HG03565 (cell line): Measurements from ENCODE around the gene SCN3A.

ENCODE experiments used
- ATAC-seq: cut with Tn5 transposase; IDR thresholded peaks from one replicate; pipeline ENCODE4 v1.9.1; 2021; ENCODE audit warnings: mild to moderate bottlenecking, moderate library complexity; ENCODE audit not compliant: unreplicated experiment

Gene SCN3A

DNA sequence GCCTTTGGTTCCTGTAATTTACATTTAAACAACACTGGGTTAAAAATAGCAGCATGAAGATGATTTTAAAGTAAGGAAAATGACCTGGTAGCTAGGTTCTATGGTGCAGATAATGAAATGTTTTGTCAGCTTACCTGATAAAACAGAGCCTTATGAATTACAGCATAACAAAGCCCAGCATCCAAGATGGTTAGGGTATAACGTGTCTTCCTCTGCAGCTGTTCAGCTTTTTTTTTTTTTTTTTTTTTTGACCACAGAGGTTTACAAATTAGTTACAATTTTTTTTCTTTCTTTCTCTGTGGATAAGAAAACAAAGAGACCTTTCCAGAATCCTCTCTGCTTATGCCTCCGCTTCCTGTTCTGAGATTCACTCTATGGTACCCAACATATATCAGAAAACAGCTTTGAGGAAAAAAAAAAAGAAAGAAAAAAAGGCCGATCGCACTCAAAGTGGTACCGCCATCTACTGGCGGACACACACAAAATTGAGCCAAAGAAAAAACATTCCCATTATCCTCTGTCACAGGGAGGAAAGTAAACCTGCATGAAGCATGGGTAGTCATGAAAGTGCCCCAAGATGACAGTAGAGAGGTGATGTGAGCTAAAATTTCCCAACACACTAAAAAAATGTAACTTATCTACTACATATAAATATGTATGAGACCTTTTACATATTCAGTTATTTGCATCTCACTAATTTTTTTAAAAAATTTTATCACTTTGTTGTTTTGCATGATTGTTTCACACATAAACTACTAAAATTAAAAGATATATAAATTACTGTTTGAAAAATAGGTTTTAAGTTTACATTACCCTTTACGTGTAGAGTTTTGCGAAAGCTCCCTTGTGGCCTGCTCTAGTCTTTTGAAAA, at the start of gene SCN3A:
Gene SCN3A (minus strand): TSS at position 362 of the 871 bp plus-strand sequence. CDS start 27,656 bp downstream, outside the sequence.
- ATAC-seq: peak; percentile 58

GRCh38 chr2:165253178-165253577, 49.3 kb upstream of the SCN3A start:
- ATAC-seq: no peak

DNA sequence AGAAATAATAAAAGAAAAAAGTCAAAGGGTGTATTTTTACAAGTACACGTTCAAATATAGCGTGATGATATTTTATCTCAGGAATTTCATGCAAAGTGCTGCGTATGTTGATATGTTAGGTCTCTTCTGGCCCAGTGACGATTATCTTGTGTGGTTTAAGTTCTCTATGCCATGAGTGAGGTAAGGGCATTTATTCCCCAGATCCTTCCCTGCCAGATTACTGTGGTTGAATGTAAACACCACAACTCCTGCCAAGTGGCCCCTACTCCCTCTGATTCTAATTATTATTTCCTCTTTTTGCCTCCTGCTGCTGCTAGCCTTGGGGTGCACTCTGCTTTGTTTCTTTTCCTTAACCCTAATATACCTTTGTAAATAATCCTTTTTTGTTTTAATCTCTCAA, 47.5 kb upstream of the SCN3A start:
- ATAC-seq: no peak

DNA sequence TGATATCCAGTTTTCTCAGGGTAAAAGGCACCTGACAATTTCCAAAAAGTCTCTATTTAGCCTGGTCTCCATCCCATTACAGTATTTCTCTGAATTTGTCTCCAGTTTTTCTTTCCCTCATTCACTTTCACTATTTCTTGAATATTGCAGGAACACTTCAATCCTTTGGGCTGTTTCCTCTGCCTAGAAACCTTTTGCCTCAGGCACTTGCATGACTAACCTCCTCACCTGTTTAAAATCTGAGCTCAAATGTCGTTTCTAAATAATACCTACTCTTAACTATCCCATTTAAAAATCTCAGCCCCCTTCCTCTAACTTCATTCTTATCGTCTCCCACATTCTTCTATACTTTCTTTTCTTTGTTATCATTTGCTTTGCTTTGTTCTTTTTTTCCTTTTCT, 44.4 kb upstream of the SCN3A start:
- no peak for ATAC-seq

GRCh38 chr2:165245081-165245793, 41.4 kb upstream of the SCN3A start:
- ATAC-seq: no peak

GRCh38 chr2:165240916-165241315, 37.1 kb upstream of the SCN3A start:
- no peak for ATAC-seq

GRCh38 chr2:165239856-165240515, 36.1 kb upstream of the SCN3A start:
- no peak for ATAC-seq

DNA sequence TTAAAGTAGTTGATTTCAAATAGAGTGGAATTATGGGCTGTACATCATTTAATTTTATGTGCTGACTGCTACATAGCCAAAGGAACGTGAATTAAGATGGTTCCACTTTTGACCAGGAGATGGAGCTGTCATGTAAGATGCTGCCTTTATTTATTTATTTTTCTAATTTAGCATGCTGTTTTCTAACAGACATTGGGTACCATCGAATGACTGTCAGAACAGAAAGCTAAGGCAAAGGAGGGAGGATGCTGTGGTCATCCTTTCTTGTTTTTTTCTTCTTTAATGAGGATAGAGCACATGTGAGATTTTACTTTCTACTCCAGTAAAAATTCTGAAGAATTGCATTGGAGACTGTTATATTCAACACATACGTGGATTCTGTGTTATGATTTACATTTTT, 35.4 kb upstream of the SCN3A start, which contains the start of gene SCN2A:
Gene SCN2A (plus strand): TSS at position 185 of the 400 bp plus-strand sequence. CDS start 56,410 bp downstream, outside the sequence.
- ATAC-seq: peak; percentile 70

DNA sequence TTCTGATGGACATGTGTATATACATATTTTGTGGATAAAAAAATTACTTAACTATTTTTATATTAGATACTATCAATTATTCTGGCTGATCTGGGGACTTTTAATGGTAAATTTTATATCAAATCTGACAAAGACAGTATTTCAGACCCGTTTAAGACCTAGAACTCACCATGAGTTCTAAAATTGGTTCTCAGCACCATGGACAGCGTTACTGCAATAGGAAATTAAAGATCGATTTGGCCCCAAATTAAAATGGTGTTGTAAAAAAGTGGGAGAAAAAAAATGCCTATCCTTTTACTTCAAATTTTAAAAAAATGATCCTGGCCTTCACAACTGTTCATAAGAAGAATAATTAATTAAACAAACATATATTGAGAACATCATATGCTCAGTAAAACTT, 34.4 kb upstream of the SCN3A start:
- ATAC-seq: no peak

DNA sequence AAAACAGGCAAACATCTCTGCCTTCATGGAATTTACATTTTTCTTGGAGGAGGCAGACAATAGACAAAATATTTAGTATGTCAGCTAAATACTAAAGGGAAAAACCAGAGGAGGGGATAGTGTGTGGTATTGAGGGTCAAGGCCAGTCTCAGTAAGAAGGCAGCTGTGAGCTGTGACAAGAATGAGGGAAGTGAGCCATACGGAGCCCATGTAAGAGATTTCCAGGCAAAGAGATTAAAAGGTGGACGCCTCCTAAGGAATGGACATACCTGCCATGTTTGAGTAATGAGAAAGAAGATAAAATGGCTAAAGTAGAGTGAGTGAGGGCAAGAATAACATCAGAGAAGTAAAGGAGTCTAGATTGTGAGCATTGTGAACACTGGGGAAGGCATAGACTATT, 33.2 kb upstream of the SCN3A start:
- ATAC-seq: no peak

DNA sequence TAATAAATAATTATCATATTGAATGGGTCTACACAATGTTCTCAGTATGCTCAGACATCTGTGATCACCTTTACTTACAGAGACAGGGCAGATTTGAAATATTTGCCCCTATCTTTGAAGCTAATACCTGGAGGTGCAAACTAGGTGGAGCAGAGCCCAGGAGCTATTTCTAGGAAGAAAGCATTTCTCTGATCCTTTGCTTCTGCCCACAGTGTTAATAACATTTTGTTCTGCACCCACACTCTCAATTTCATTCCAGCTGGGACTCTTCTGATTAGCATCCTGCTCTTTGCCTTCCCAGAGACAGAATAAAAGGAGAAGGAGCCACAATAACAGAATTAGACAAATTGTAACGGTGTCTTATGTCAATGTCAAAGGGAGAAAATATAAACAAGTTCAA, 23.7 kb upstream of the SCN3A start:
- no peak for ATAC-seq

DNA sequence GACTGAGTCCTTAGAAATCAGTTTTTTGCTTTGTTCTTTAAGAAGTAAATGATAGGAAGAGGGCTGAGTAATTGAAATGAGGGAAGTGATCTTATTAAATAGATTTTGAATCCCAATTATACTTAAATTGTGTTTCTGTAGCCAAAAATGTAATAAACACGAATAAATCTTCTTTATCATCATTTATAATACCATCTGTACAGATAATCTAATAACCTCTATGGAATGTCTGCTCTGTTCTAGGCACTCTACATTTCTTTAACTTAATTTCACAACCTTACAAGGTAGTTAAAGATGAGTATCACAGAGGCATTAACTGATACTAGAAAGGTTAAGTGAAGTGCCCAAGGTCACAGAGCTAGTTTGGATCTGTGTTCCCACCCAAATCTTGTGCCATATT, 21.1 kb upstream of the SCN3A start:
- ATAC-seq: no peak

DNA sequence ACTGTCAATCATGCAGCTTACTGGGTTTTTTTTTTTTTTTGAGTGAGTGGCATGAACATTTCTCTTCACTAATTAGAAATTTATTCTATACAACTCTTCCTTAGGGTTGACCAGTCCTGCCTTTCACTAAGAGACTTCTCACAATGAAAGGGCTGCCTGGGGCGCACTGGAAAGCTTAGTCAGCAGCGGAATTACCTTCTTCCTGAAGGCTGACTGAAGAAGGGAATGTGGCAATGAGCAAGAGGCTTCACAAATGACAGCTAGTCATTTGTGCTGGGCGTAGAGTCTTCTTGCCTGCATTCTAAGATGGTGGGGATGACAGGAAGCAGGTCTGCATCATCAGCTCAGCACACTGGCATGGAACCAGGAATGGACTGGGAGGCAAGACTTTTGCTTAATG, 15.6 kb upstream of the SCN3A start:
- no peak for ATAC-seq

DNA sequence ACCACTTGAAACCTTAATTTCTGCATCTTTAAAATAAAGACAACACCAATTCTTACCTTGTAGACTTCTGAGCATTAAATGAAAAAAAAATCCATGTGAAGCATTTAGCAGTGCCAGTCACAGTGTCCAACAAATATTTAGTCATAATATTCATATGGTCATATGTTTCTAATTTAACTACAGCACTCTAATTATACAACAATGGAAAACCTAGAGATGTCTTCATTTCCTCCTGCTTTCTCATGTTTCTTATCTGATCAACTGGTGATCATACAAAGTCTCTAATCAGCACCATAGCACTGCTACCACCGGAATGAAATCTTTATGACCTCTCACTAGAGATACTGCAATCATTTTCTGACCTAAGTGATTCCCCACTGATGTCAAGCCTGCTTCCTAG, 10.2 kb upstream of the SCN3A start:
- ATAC-seq: no peak

DNA sequence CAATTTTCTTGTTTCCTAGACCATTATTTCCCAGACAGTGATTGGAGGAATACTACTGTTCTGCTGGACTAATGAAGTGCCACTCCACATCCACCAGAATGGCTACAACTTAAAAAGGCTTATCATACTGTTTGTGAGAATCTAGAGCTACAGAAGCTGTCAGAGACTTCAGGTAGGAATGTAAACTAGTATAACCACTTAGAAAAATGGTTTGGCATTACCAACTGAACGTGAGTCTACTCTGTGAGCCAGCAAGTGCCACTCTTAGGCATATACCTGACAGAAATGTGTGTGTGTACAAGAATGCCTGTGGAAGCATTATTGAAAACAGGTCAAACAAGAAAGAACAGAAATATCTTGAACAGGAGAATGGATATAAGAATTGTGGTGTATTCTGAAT, 4.2 kb upstream of the SCN3A start:
- ATAC-seq: no peak

- no peak for ATAC-seq
Measured at GRCh38 chr2:165205865-165206264, 2.0 kb upstream of the SCN3A start.

- ATAC-seq: no peak
Measured at GRCh38 chr2:165202239-165202638, 1.6 kb downstream of the SCN3A start.

GRCh38 chr2:165198181-165198580, 5.7 kb downstream of the SCN3A start:
- ATAC-seq: no peak

GRCh38 chr2:165197346-165197745, 6.5 kb downstream of the SCN3A start:
- ATAC-seq: no peak

DNA sequence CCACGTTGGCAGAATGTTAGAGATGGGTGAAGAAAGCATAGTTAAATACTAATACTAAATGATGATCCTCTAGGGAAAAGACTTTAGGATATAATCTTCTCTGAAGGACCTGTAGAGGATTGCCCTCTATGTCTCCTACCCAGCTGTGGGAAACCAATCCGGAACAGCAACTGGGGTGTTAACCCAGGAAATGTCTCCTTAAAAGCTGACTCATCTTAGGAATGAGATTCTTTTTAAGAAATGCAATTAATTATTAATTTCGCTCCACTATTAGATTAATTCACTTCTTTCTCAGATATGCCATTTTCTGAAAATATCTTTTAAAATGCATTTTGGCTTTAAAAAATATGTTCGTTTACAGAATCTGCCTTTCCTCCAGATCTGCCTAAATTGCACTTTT, 7.4 kb downstream of the SCN3A start:
- ATAC-seq: no peak

GRCh38 chr2:165193178-165193777, 10.6 kb downstream of the SCN3A start:
- peak; percentile 97 for ATAC-seq
